ENCODE data around the gene LONRF3. TPM values are rescaled to one million over a fixed set of nuclear protein-coding genes. Genes with fewer than 3 reads are reported as not detected.
"Not testable (repeated sequence)": the region's sequence is repeated elsewhere in the genome, so short reads cannot be mapped to it uniquely, and the experiment has no call there.

LONRF3 gene
- total RNA-seq, 4 donors from 2014 or later: 1.2 to 4.1 (median 1.8) TPM

DNA sequence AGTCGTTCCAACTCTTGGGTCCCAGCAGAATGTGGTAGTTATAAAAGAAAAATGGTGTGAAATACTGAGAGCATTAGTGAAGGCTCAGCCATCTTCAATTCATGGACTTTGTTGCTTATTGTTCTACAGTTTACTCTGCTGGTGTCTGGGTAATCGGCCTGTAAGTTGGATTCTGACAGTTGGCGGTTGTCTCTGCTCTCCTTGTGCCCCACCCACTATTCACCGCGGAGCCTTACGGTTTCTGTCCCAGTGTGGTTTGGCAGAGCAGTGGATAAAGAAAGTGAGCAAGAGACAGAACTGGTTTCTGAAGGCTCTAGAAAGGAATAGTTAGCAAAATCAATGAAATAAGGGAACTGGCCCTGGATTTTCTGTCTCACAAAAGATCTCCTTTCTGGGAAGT, 9.1 kb downstream of the LONRF3 start:
- Histone ChIP-seq H3K36me3 (no peaks in the 10 kb centered on the region), H3K27me3 (no peaks in the 10 kb centered on the region), H3K27ac (no peak overlapping the region), H3K9me3 (no peaks in the 10 kb centered on the region), H3K4me3 (no peak overlapping the region), H3K4me1 (no peaks in the 10 kb centered on the region)
- no peak for DNase-seq (ENCODE audit: low spot score in 2 of 2)
- TF ChIP-seq EP300 (IDR thresholded peaks at IDR 0.05) (no peak), POLR2A (IDR thresholded peaks at IDR 0.05) (no peak), POLR2AphosphoS5 (IDR thresholded peaks at IDR 0.05) (no peak)
- TF ChIP-seq, protein P1, sequence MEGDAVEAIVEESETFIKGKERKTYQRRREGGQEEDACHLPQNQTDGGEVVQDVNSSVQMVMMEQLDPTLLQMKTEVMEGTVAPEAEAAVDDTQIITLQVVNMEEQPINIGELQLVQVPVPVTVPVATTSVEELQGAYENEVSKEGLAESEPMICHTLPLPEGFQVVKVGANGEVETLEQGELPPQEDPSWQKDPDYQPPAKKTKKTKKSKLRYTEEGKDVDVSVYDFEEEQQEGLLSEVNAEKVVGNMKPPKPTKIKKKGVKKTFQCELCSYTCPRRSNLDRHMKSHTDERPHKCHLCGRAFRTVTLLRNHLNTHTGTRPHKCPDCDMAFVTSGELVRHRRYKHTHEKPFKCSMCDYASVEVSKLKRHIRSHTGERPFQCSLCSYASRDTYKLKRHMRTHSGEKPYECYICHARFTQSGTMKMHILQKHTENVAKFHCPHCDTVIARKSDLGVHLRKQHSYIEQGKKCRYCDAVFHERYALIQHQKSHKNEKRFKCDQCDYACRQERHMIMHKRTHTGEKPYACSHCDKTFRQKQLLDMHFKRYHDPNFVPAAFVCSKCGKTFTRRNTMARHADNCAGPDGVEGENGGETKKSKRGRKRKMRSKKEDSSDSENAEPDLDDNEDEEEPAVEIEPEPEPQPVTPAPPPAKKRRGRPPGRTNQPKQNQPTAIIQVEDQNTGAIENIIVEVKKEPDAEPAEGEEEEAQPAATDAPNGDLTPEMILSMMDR (IDR thresholded peaks at IDR 0.05): no peak
- 52% methylated on average over 6 of the region's 6 CpGs for WGBS

DNA sequence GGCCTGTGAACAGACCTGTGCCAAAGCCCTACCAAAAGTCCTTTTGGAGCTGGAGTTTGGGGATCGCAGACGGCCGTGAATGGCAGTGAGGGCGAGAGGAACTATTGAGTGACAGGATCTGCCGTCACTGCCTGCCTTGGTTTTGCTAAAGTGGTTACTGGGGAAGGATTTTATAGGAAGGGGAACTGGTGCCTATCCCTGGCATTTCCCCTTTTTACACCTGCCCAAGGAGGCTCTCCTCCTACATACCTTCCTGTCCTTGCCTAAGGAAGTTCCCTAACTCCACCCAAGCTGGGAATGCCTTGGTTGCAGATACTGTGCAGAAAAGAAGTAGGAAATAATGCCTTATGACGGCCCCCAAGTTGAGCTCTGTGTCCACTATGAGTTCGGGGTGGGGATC, 14.5 kb downstream of the LONRF3 start:
- no peaks in the 10 kb centered on the region for H3K36me3 ChIP-seq
- WGBS: 78% methylated on average over 7 of the region's 7 CpGs
- no peak overlapping the region for H3K27ac ChIP-seq
- no peak for TF ChIP-seq POLR2A (IDR thresholded peaks at IDR 0.05)
- TF ChIP-seq POLR2AphosphoS5 (IDR thresholded peaks at IDR 0.05): no peak
- TF ChIP-seq EP300 (IDR thresholded peaks at IDR 0.05): no peak
- TF ChIP-seq, protein P1 (IDR thresholded peaks at IDR 0.05): no peak
- no peaks in the 10 kb centered on the region for H3K9me3 ChIP-seq
- no peak for DNase-seq (ENCODE audit: low spot score in 2 of 2)
- no peak overlapping the region for H3K4me3 ChIP-seq
- H3K27me3 ChIP-seq: no peaks in the 10 kb centered on the region
- no peaks in the 10 kb centered on the region for H3K4me1 ChIP-seq

DNA sequence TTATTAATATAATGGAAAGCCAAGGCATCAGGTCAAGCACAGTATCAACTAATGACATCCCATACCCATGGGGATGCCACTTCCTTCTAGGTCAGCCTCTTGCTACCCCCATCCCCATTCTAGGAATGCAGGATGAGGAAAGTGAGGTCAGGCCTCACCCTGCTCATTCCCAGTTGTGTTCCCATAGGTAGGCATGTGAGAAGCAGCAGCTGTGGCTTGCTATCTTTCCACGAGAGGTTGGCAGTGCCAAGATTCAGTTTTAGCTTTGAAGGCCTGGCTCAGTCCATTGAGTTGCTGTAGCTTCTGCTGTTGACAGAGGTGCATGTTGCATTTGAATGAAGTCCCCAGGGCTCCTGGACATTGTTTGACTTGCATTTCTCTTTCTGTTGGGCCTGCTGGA, 15.5 kb downstream of the LONRF3 start:
- Histone ChIP-seq H3K9me3 (no peaks in the 10 kb centered on the region), H3K36me3 (no peaks in the 10 kb centered on the region), H3K27me3 (no peaks in the 10 kb centered on the region), H3K4me1 (no peaks in the 10 kb centered on the region), H3K27ac (no peak overlapping the region), H3K4me3 (no peak overlapping the region)
- TF ChIP-seq EP300 (IDR thresholded peaks at IDR 0.05): no peak
- no peak for TF ChIP-seq POLR2A (IDR thresholded peaks at IDR 0.05)
- TF ChIP-seq POLR2AphosphoS5 (IDR thresholded peaks at IDR 0.05): no peak
- TF ChIP-seq, protein P1 (IDR thresholded peaks at IDR 0.05): no peak
- 63% methylated on average over 1 of the region's 1 CpG for WGBS
- DNase-seq (ENCODE audit: low spot score in 2 of 2): no peak

DNA sequence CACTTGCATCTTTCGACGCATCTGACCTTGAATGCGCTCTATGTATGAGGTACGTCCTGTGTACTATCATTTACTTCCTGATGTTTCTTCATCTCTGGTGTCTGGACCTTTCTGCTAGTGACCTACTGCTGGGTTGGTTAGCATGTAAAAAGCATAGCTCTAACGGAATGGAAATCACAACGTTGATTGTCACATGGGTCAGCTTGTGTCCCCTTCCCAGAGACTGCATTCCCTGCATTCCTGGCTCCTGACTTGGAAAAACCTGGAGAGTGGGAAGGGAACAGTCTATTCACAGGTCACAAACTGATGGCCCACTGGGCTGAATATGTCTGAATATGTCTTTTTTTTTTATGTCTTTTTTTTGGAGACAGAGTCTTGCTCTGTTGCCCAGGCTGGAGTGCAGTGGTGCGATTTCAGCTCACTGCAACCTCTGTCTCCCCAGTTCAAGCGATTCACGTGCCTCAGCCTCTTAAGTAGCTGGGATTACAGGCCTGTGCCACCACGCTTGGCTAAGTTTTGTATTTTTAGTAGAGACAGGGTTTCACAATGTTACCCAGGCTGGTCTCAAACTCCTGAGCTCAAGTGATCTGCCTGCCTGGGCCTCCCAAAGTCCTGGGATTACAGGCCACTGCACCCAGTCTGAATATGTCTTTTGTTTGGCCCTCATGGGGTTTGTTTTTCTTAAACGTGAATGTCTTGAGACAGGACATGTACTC, 16.3 kb downstream of the LONRF3 start:
- TF ChIP-seq EP300 (IDR thresholded peaks at IDR 0.05): no peak
- TF ChIP-seq, protein P1 (IDR thresholded peaks at IDR 0.05): no peak
- no peak for TF ChIP-seq POLR2AphosphoS5 (IDR thresholded peaks at IDR 0.05)
- no peak for TF ChIP-seq POLR2A (IDR thresholded peaks at IDR 0.05)
- no peak overlapping the region for H3K4me3 ChIP-seq
- no peaks in the 10 kb centered on the region for H3K9me3 ChIP-seq
- H3K27ac ChIP-seq: no peak overlapping the region
- H3K27me3 ChIP-seq: no peaks in the 10 kb centered on the region
- DNase-seq (ENCODE audit: low spot score in 2 of 2): no peak
- H3K4me1 ChIP-seq: no peaks in the 10 kb centered on the region
- H3K36me3 ChIP-seq: no peaks in the 10 kb centered on the region
- WGBS: 69% methylated on average over 11 of the region's 11 CpGs

DNA sequence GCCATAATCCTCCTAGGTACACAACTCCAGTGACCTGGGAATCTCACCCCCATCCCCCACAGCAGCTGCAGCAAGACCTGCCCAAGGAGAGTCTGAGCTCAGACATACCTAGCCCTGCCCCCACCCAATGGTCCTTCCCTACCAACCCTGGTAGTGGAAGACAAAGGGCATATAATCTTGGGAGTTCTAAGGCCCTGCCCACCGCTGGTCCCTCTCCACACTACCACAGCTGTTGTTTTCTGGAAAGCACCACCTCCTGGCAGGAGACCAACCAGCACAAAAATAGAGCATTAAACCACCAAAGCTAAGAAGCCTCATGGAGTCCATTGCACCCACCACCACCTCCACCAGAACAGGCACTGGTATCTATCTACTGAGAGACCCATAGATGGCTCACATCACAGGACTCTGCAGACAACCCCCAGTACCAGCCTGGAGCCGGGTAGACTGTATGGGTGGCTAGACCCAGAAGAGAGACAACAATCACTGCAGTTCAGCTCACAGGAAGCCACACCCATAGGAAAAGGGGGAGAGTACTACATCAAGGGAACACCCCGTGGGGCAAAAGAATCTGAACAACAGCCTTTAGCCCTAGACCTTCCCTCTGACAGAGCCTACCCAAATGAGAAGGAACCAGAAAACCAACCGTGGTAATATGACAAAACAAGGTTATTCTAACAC, 18.2 kb downstream of the LONRF3 start:
- H3K9me3 ChIP-seq; H3K27me3 ChIP-seq; H3K4me3 ChIP-seq; DNase-seq (ENCODE audit: low spot score in 2 of 2); H3K4me1 ChIP-seq; H3K36me3 ChIP-seq; H3K27ac ChIP-seq: not testable (repeated sequence)
- 72% methylated on average over 4 of the region's 4 CpGs for WGBS
